Thyroid gland (tissue), 4 donors: Measurements from ENCODE around the gene NLRP3. TPM values are rescaled to one million over a fixed set of nuclear protein-coding genes. Genes with fewer than 3 reads are reported as not detected.

ENCODE experiments used
- DNase-seq, 2 donors: peaks; one replicate each; pipeline ENCODE4 v3.0.0-alpha.2; 2019
- H3K27ac ChIP-seq, 3 donors: fragments of 200-600 bp; sonication (generic); 1 replicate in 2 of 3; 2 replicates in 1 of 3; pipeline ENCODE4 v1.5.1; 2016 to 2019; ENCODE audit warnings: mild to moderate bottlenecking in 1 of 3, moderate library complexity in 1 of 3
- H3K27me3 ChIP-seq: fragments of 200-600 bp; sonication (generic); one replicate; pipeline ENCODE4 v1.5.1; 2019
- H3K36me3 ChIP-seq, 2 donors: fragments of 200-600 bp; sonication (generic); one replicate each; pipeline ENCODE4 v1.5.1; 2016 to 2019
- H3K4me1 ChIP-seq, 2 donors: fragments of 200-600 bp; sonication (generic); one replicate each; pipeline ENCODE4 v1.5.1; 2017 to 2019
- H3K4me3 ChIP-seq, 3 donors: fragments of 200-600 bp; sonication (generic); replicated peaks in 1 of 3; 1 replicate in 2 of 3; 2 replicates in 1 of 3; pipeline ENCODE4 v1.5.1; 2016; ENCODE audit warnings: mild to moderate bottlenecking in 1 of 3
- H3K9me3 ChIP-seq: fragments of 200-600 bp; sonication (generic); one replicate; pipeline ENCODE4 v1.5.1; 2017
- CTCF ChIP-seq, 6 experiments: fragments of 200-600 bp in 3 of 6; fragments of 450-650 bp in 3 of 6; sonication (generic) in 3 of 6; IDR thresholded peaks; one replicate each; pipeline ENCODE4 v1.5.1; 2016 to 2019; ENCODE audit warnings: antibody characterized with exemption in 6 of 6, mild to moderate bottlenecking in 2 of 6, inconsistent platforms in 1 of 6, moderate library complexity in 1 of 6
- POLR2A ChIP-seq, 2 donors: fragments of 450-650 bp; IDR thresholded peaks; one replicate each; pipeline ENCODE4 v1.6.1; 2017; ENCODE audit warnings: antibody characterized with exemption in 2 of 2, mild to moderate bottlenecking in 2 of 2, moderate library complexity in 1 of 2
- WGBS, 2 donors: methylation state at CpG; one replicate each; pipeline ENCODE4 v1.1.5; 2017; 5-methylcytosine and 5-hydroxymethylcytosine counted together
- intact Hi-C: fragments of 100-400 bp; cut with DNase I; formaldehyde crosslinking; loops from one replicate; pipeline ENCODE4 v1.15.1; 2023
- total RNA-seq, 4 donors: library from RNA; depleted of rRNA; stranded (reverse); fragments of >200 nt; gene quantifications; one replicate each; pipeline ENCODE4 v1.2.3, GENCODE V29; 2016

NLRP3 gene
- total RNA-seq, 4 donors from 2014 or later = 0.54 to 2.3 (median 0.75) TPM

- Histone ChIP-seq H3K4me3 (no peak overlapping the region), H3K4me1 (no peaks in the 10 kb centered on the region), H3K9me3 (no peaks in the 10 kb centered on the region), H3K27ac (no peak overlapping the region), H3K36me3 (no peaks in the 10 kb centered on the region), H3K27me3 (no peaks in the 10 kb centered on the region)
- no peak for TF ChIP-seq CTCF (IDR thresholded peaks at IDR 0.05)
- TF ChIP-seq POLR2A (IDR thresholded peaks at IDR 0.05) = no peak
- no peak for DNase-seq
- WGBS, 2 donors = 69 to 74% methylated on average over 12 of the region's 12 CpGs
- intact Hi-C loops = no loop called here
These were observed 36.6 kb downstream of the NLRP3 start for GRCh38 chr1:247452447-247453039.

DNA sequence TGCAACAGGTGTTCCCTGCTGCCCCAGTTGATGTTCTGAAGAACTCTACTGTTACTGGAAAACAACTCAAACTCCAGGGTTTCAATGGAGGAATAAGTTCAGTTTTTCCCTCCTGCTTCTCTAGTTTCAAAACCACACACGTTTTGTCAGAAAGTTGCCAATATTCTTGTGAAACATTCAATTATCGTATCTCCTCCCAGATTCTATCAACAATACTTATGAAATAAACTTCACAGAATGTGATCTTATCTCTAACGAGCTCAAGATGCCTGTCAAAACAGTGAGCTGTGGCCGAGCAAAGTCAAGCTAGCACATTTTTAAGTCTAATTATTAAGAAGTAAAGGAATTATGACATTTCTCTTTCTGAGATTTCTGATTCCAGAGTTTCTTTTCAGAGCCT is 37.3 kb downstream of the NLRP3 start:
- H3K27me3 ChIP-seq = no peaks in the 10 kb centered on the region
- H3K27ac ChIP-seq = no peak overlapping the region
- intact Hi-C loops = no loop called here
- WGBS, 2 donors = 21 to 54% methylated on average over 4 of the region's 4 CpGs
- no peaks in the 10 kb centered on the region for H3K36me3 ChIP-seq
- no peak overlapping the region for H3K4me3 ChIP-seq
- no peaks in the 10 kb centered on the region for H3K4me1 ChIP-seq
- no peak for DNase-seq
- no peaks in the 10 kb centered on the region for H3K9me3 ChIP-seq
- TF ChIP-seq POLR2A (IDR thresholded peaks at IDR 0.05) (no peak), CTCF (IDR thresholded peaks at IDR 0.05) (no peak)

- WGBS, 2 donors = 75 to 83% methylated on average over 11 of the region's 11 CpGs
- no peaks in the 10 kb centered on the region for H3K4me1 ChIP-seq
- no peak for DNase-seq
- H3K27me3 ChIP-seq = no peaks in the 10 kb centered on the region
- no peaks in the 10 kb centered on the region for H3K36me3 ChIP-seq
- H3K9me3 ChIP-seq = no peaks in the 10 kb centered on the region
- intact Hi-C loops = no loop called here
- H3K4me3 ChIP-seq = no peak overlapping the region
- TF ChIP-seq POLR2A (IDR thresholded peaks at IDR 0.05) (no peak), CTCF (IDR thresholded peaks at IDR 0.05) (no peak)
- H3K27ac ChIP-seq = no peak overlapping the region
These were observed 38.0 kb downstream of the NLRP3 start for GRCh38 chr1:247453997-247454396.

DNA sequence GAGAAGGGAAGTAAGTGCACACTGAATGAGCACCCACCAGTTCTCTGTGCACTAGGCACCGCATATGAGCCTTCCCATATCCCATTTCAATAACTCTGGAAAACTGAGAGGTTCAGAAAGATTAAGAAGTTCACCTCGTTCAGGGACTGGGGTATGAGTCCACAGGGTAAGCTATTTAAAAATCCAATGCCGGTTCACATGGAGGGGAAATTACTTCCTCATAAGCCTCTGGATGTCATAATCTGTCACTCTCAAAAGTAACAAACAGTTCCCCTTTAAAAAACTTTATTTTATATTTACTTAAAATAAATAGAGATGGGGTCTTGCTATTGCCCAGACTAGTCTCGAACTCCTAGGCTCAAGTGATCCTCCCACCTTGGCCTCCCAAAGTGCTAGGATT is 40.0 kb downstream of the NLRP3 start:
- H3K9me3 ChIP-seq = no peaks in the 10 kb centered on the region
- intact Hi-C loops = no loop called here
- no peak overlapping the region for H3K27ac ChIP-seq
- no peaks in the 10 kb centered on the region for H3K36me3 ChIP-seq
- no peak overlapping the region for H3K4me3 ChIP-seq
- WGBS, 2 donors = 60 to 66% methylated on average over 4 of the region's 4 CpGs
- no peaks in the 10 kb centered on the region for H3K27me3 ChIP-seq
- DNase-seq = no peak
- TF ChIP-seq POLR2A (IDR thresholded peaks at IDR 0.05) (no peak), CTCF (IDR thresholded peaks at IDR 0.05) (no peak)
- no peaks in the 10 kb centered on the region for H3K4me1 ChIP-seq

DNA sequence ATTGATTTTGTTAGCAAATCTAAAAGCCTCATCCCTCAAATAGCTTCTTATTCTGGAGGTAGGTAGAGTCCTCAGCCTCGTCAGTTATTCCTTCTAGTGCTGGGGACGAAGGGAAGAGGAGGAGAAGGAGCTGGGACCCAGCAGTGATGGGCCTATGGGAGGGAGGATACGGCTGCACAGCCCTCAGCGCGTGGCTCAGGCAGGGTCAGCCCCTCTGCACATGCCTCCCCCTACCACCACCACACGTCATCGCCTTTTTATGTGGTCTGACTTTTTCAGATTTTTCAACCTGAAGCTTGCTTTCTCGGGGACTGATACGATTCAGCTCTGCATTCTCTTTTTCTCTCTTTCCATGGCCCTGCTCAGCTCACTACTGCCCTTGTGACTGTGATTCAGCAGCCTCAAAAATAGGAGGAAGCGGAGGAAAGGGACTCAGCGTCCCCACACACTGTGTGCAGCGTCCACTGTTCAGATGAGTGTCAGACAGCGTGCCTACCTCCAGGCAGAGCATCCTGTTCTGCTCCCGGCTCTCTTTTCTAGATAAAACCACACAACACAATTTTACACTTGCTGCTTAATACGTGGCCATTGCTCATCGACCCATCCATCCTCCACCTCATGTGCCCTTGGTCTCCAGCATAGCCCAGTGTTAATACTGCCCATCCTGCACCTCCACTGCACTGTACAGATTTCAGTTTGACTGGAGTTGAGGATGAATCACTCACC is 41.1 kb downstream of the NLRP3 start:
- DNase-seq = no peak
- no peaks in the 10 kb centered on the region for H3K36me3 ChIP-seq
- no peak overlapping the region for H3K4me3 ChIP-seq
- no peaks in the 10 kb centered on the region for H3K4me1 ChIP-seq
- 76 to 77% methylated on average over 16 of the region's 16 CpGs for WGBS, 2 donors
- H3K27me3 ChIP-seq = no peaks in the 10 kb centered on the region
- no peak overlapping the region for H3K27ac ChIP-seq
- H3K9me3 ChIP-seq = no peaks in the 10 kb centered on the region
- intact Hi-C loops = no loop called here
- no peak for TF ChIP-seq CTCF (IDR thresholded peaks at IDR 0.05)
- no peak for TF ChIP-seq POLR2A (IDR thresholded peaks at IDR 0.05)
